CD14-positive monocyte (primary cell): Measurements from ENCODE around the gene HACD3. TPM values are rescaled to one million over a fixed set of nuclear protein-coding genes. Genes with fewer than 3 reads are reported as not detected.

Experiments used
- DNase-seq, 3 donors: peaks; one replicate each; pipeline ENCODE4 v3.0.0-alpha.2; 2011 to 2022
- H2AFZ ChIP-seq: 2 replicates; pipeline ENCODE4 v1.6.0; 2012; ENCODE audit warnings: mild to moderate bottlenecking, low read depth, low read length, inconsistent platforms; ENCODE audit not compliant: insufficient read depth, poor library complexity, severe bottlenecking
- H3K27ac ChIP-seq, 2 donors: 1 replicate in 1 of 2; 2 replicates in 1 of 2; pipeline ENCODE4 v1.5.1; 2012 to 2013; ENCODE audit warnings: low read length in 2 of 2, control low read depth in 1 of 2, inconsistent platforms in 1 of 2, low read depth in 1 of 2, mild to moderate bottlenecking in 1 of 2
- H3K27me3 ChIP-seq, 2 donors: one replicate each; pipeline versions ENCODE4 v1.6.0 to v1.6.1; 2011 to 2013; ENCODE audit warnings: low read length in 2 of 2; ENCODE audit not compliant: control insufficient read depth in 2 of 2, insufficient read depth in 2 of 2
- H3K36me3 ChIP-seq, 2 donors: replicated peaks in 1 of 2; 1 replicate in 1 of 2; 2 replicates in 1 of 2; pipeline versions ENCODE4 v1.5.1 to v1.6.1; 2012 to 2013; ENCODE audit warnings: low read length in 2 of 2, control low read depth in 1 of 2, inconsistent platforms in 1 of 2, mild to moderate bottlenecking in 1 of 2; ENCODE audit not compliant: insufficient read depth in 2 of 2, control insufficient read depth in 1 of 2
- H3K4me1 ChIP-seq, 2 donors: 1 replicate in 1 of 2; 2 replicates in 1 of 2; pipeline versions ENCODE4 v1.5.1 to v1.6.1; 2012 to 2013; ENCODE audit warnings: low read length in 2 of 2, control low read depth in 1 of 2, inconsistent platforms in 1 of 2, mild to moderate bottlenecking in 1 of 2, moderate library complexity in 1 of 2; ENCODE audit not compliant: insufficient read depth in 2 of 2, control insufficient read depth in 1 of 2
- H3K4me2 ChIP-seq: replicated peaks from 2 replicates; pipeline ENCODE3; 2012; ENCODE audit warnings: low read length, moderate library complexity, mild to moderate bottlenecking; ENCODE audit not compliant: poor library complexity, severe bottlenecking; ENCODE audit errors: extremely low read depth
- H3K4me3 ChIP-seq, 3 experiments: fragments of 200-600 bp in 1 of 3; sonication (generic) in 1 of 3; replicated peaks in 1 of 3; 1 replicate in 2 of 3; 2 replicates in 1 of 3; pipeline ENCODE4 v1.5.1; 2011 to 2013; ENCODE audit warnings: low read length in 3 of 3, mild to moderate bottlenecking in 3 of 3, control low read depth in 2 of 3, low read depth in 2 of 3, inconsistent platforms in 1 of 3, moderate library complexity in 1 of 3
- H3K79me2 ChIP-seq: 2 replicates; pipeline ENCODE4 v1.6.0; 2012; ENCODE audit warnings: mild to moderate bottlenecking, control low read depth, inconsistent platforms, low read length, moderate library complexity; ENCODE audit not compliant: insufficient read depth
- H3K9ac ChIP-seq: 2 replicates; pipeline ENCODE4 v1.6.0; 2017; ENCODE audit warnings: low read length, mild to moderate bottlenecking; ENCODE audit not compliant: insufficient read depth, poor library complexity, severe bottlenecking
- H3K9me3 ChIP-seq, 2 donors: replicated peaks in 1 of 2; 1 replicate in 1 of 2; 2 replicates in 1 of 2; pipeline versions ENCODE4 v1.5.1 to v1.6.1; 2012 to 2013; ENCODE audit warnings: low read length in 2 of 2, control low read depth in 1 of 2; ENCODE audit not compliant: control insufficient read depth in 1 of 2, insufficient read depth in 1 of 2
- H4K20me1 ChIP-seq: 2 replicates; pipeline ENCODE4 v1.6.0; 2012; ENCODE audit warnings: mild to moderate bottlenecking, low read length, control low read depth, moderate library complexity; ENCODE audit not compliant: insufficient read depth
- H3K27ac Mint-ChIP-seq, 7 donors: one replicate each; pipeline ENCODE4 v1.8.0; 2020; ENCODE audit warnings: mild to moderate bottlenecking in 7 of 7, mixed read lengths in 7 of 7, moderate library complexity in 6 of 7, inconsistent platforms in 2 of 7
- H3K27me3 Mint-ChIP-seq, 3 donors: one replicate each; pipeline ENCODE4 v1.8.0; 2021 to 2022; ENCODE audit warnings: low read depth in 3 of 3, mild to moderate bottlenecking in 3 of 3, mixed read lengths in 3 of 3, moderate library complexity in 3 of 3, inconsistent platforms in 1 of 3
- H3K36me3 Mint-ChIP-seq, 2 donors: one replicate each; pipeline ENCODE4 v1.8.0; 2020; ENCODE audit warnings: mixed read lengths in 2 of 2, inconsistent platforms in 1 of 2, mild to moderate bottlenecking in 1 of 2
- H3K4me1 Mint-ChIP-seq: one replicate; pipeline ENCODE4 v1.8.0; 2020; ENCODE audit warnings: mild to moderate bottlenecking, mixed read lengths
- H3K4me3 Mint-ChIP-seq, 2 donors: one replicate each; pipeline ENCODE4 v1.8.0; 2020; ENCODE audit warnings: mild to moderate bottlenecking in 2 of 2, mixed read lengths in 2 of 2, moderate library complexity in 1 of 2
- H3K9me3 Mint-ChIP-seq, 7 donors: one replicate each; pipeline ENCODE4 v1.8.0; 2020 to 2022; ENCODE audit warnings: mixed read lengths in 7 of 7, mild to moderate bottlenecking in 6 of 7, moderate library complexity in 6 of 7, inconsistent platforms in 2 of 7
- WGBS: methylation state at CpG from one replicate; pipeline ENCODE4 v1.1.5; 2013; ENCODE audit warnings: missing lambda C conversion rate; ENCODE audit not compliant: insufficient coverage; 5-methylcytosine and 5-hydroxymethylcytosine counted together
- intact Hi-C, 2 donors: fragments of 100-400 bp; cut with micrococcal nuclease; formaldehyde crosslinking; loops; one replicate each; pipeline versions ENCODE4 v1.15.0 to v1.15.1; 2023
- polyA plus RNA-seq, 3 donors: library from polyadenylated mRNA; depleted of rRNA in 1 of 3; unstranded in 2 of 3; stranded (reverse) in 1 of 3; fragments of 300-500 nt in 2 of 3; fragments of >200 nt in 1 of 3; fragmentation: Illumina TruSeq in 2 of 3; gene quantifications; 1 replicate in 2 of 3; 2 replicates in 1 of 3; pipeline ENCODE4 v1.2.3, GENCODE V29; 2012 to 2021
- TF ChIP-seq, protein P1 (sequence below): fragments of 200-600 bp; IDR thresholded peaks from one replicate; pipeline ENCODE4 v1.8.0; 2022; ENCODE audit warnings: antibody characterized with exemption, mild to moderate bottlenecking

The HACD3 gene
- polyA plus RNA-seq, 3 donors, result 2.4 to 12.1 (median 10.8) TPM

GRCh38 chr15:65569728-65570127 lies 39.5 kb downstream of the HACD3 start:
- Mint-ChIP-seq H3K9me3 (peaks cover 0 to 11% (median 4%) of the 10 kb centered on the region in 7 donors), H3K27ac (no peak overlapping the region), H3K4me3 (no peak overlapping the region), H3K27me3 (peaks cover 0 to 1% (median 0%) of the 10 kb centered on the region in 3 donors), H3K4me1 (no peaks in the 10 kb centered on the region), H3K36me3 (peaks cover 30 to 48% of the 10 kb centered on the region in 2 donors)
- DNase-seq, result no peak
- WGBS, result no CpG with 5 or more reads among the region's 3 CpGs
- Histone ChIP-seq H3K79me2 (no peaks in the 10 kb centered on the region), H2AFZ (no peak overlapping the region), H3K36me3 (peaks cover 2 to 59% of the 10 kb centered on the region in 2 donors), H3K4me1 (no peaks in the 10 kb centered on the region), H4K20me1 (no peaks in the 10 kb centered on the region), H3K27ac (no peak overlapping the region), H3K4me2 (no peak overlapping the region), H3K9ac (no peak overlapping the region), H3K27me3 (no peaks in the 10 kb centered on the region), H3K4me3 (no peak overlapping the region), H3K9me3 (peaks cover 0 to 3% of the 10 kb centered on the region in 2 donors)
- TF ChIP-seq, protein P1, sequence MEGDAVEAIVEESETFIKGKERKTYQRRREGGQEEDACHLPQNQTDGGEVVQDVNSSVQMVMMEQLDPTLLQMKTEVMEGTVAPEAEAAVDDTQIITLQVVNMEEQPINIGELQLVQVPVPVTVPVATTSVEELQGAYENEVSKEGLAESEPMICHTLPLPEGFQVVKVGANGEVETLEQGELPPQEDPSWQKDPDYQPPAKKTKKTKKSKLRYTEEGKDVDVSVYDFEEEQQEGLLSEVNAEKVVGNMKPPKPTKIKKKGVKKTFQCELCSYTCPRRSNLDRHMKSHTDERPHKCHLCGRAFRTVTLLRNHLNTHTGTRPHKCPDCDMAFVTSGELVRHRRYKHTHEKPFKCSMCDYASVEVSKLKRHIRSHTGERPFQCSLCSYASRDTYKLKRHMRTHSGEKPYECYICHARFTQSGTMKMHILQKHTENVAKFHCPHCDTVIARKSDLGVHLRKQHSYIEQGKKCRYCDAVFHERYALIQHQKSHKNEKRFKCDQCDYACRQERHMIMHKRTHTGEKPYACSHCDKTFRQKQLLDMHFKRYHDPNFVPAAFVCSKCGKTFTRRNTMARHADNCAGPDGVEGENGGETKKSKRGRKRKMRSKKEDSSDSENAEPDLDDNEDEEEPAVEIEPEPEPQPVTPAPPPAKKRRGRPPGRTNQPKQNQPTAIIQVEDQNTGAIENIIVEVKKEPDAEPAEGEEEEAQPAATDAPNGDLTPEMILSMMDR, result no peak
- intact Hi-C loops, result no loop called here

GRCh38 chr15:65571971-65572370 lies 41.7 kb downstream of the HACD3 start:
- H3K4me3 ChIP-seq, result no peak overlapping the region
- WGBS, result no CpG with 5 or more reads among the region's 2 CpGs
- TF ChIP-seq, protein P1, result no peak
- H3K36me3 ChIP-seq, result peaks cover 4 to 48% of the 10 kb centered on the region in 2 donors
- H3K27ac Mint-ChIP-seq, result no peak overlapping the region
- no peak overlapping the region for H3K27ac ChIP-seq
- no peaks in the 10 kb centered on the region for H3K79me2 ChIP-seq
- no peak overlapping the region for H3K9ac ChIP-seq
- peaks cover 21 to 43% of the 10 kb centered on the region in 2 donors for H3K36me3 Mint-ChIP-seq
- H3K27me3 ChIP-seq, result no peaks in the 10 kb centered on the region
- H3K4me3 Mint-ChIP-seq, result no peak overlapping the region
- H2AFZ ChIP-seq, result no peak overlapping the region
- no peaks in the 10 kb centered on the region for H3K4me1 Mint-ChIP-seq
- no peak for DNase-seq
- H3K27me3 Mint-ChIP-seq, result no peaks in the 10 kb centered on the region
- intact Hi-C loops, result no loop called here
- no peak overlapping the region for H3K4me2 ChIP-seq
- peaks cover 0 to 1% (median 0%) of the 10 kb centered on the region in 7 donors for H3K9me3 Mint-ChIP-seq
- H4K20me1 ChIP-seq, result no peaks in the 10 kb centered on the region
- H3K4me1 ChIP-seq, result no peaks in the 10 kb centered on the region
- no peaks in the 10 kb centered on the region for H3K9me3 ChIP-seq
